Panc1 (cell line): ENCODE measurements around the gene MACROD2. TPM values are rescaled to one million over a fixed set of nuclear protein-coding genes. Genes with fewer than 3 reads are reported as not detected.

Source experiments
- ATAC-seq: fragments of 200-7000 bp; cut with Tn5 transposase; 2 replicates; pipeline ENCODE4 v1.9.1; 2020; ENCODE audit warnings: mild to moderate bottlenecking, moderate library complexity
- BruUV-seq: library from RNA; stranded (reverse); fragments of 400-500 nt; replicated peaks from 2 replicates; lab custom pipeline; 2021; lab: Mats Ljungman, UMichigan
- CTCF ChIA-PET: fragments of 300-600 bp; sonication (Branson Sonifier 250); formaldehyde crosslinking; loops from one replicate; lab custom pipeline; 2022; ENCODE audit warnings: antibody characterized with exemption; lab: Charles Lee
- POLR2A ChIA-PET: fragments of 300-600 bp; sonication (Branson Sonifier 250); formaldehyde crosslinking; loops from one replicate; lab custom pipeline; 2022; ENCODE audit warnings: antibody characterized with exemption; lab: Charles Lee
- DNase-seq: peaks from one replicate; pipeline ENCODE4 v3.0.0-alpha.2; 2010; ENCODE audit warnings: low read depth, low spot score
- H3K27ac ChIP-seq: 2 replicates; pipeline ENCODE4 v1.5.1; 2011; ENCODE audit warnings: mild to moderate bottlenecking, low read length, inconsistent platforms
- H3K27me3 ChIP-seq: fragments of 200-500 bp; sonication (Bioruptor generic); 2 replicates; pipeline ENCODE4 v1.6.0; 2014; ENCODE audit warnings: low read length, inconsistent platforms; ENCODE audit not compliant: control insufficient read depth, insufficient read depth
- H3K36me3 ChIP-seq: fragments of 200-500 bp; sonication (Bioruptor generic); 2 replicates; pipeline ENCODE4 v1.5.1; 2014; ENCODE audit warnings: inconsistent platforms, mild to moderate bottlenecking, low read length, moderate library complexity; ENCODE audit not compliant: control insufficient read depth, insufficient read depth
- H3K4me1 ChIP-seq: 2 replicates; pipeline ENCODE4 v1.5.1; 2011; ENCODE audit warnings: inconsistent platforms, mild to moderate bottlenecking, low read length, moderate library complexity; ENCODE audit not compliant: control insufficient read depth, insufficient read depth
- H3K4me3 ChIP-seq, 2 experiments: 2 replicates each; pipeline ENCODE4 v1.5.1; 2011 to 2012; ENCODE audit warnings: low read depth in 2 of 2, low read length in 2 of 2, mild to moderate bottlenecking in 2 of 2, inconsistent platforms in 1 of 2, moderate library complexity in 1 of 2
- H3K9me3 ChIP-seq: fragments of 200-500 bp; sonication (Bioruptor generic); 2 replicates; pipeline ENCODE4 v1.5.1; 2014; ENCODE audit warnings: low read depth, mild to moderate bottlenecking, inconsistent platforms, low read length, moderate library complexity; ENCODE audit not compliant: control insufficient read depth, insufficient read depth
- POLR2AphosphoS5 ChIP-seq: IDR thresholded peaks from 2 replicates; pipeline ENCODE4 v1.6.1; 2012; ENCODE audit warnings: mild to moderate bottlenecking, low read depth, low read length, moderate library complexity
- REST ChIP-seq, 2 experiments: IDR thresholded peaks; 2 replicates each; pipeline ENCODE4 v1.6.1; 2011 to 2012; ENCODE audit warnings: low read depth in 2 of 2, control low read depth in 1 of 2, low read length in 1 of 2, mild to moderate bottlenecking in 1 of 2, moderate library complexity in 1 of 2; ENCODE audit not compliant: insufficient read depth in 1 of 2
- SIN3A ChIP-seq: IDR thresholded peaks from 2 replicates; pipeline ENCODE4 v1.6.1; 2012; ENCODE audit warnings: low read depth, mild to moderate bottlenecking, low read length, moderate library complexity, borderline replicate concordance; ENCODE audit not compliant: insufficient read depth
- TCF7L2 ChIP-seq: IDR thresholded peaks from 2 replicates; pipeline ENCODE4 v1.6.1; 2011; ENCODE audit warnings: mild to moderate bottlenecking, low read depth, low read length, inconsistent platforms
- in situ Hi-C: cut with HindIII; loops from 2 replicates; pipeline ENCODE4 v1.10.0; 2016; ENCODE audit warnings: low sequenced_read_pairs, low pct_unique_long_range_greater_than_20kb
- intact Hi-C: fragments of 100-400 bp; cut with micrococcal nuclease; formaldehyde crosslinking; loops from one replicate; pipeline ENCODE4 v1.10.0; 2022; ENCODE audit not compliant: unreplicated experiment
- total RNA-seq: library from RNA; stranded (reverse); gene quantifications from one replicate; pipeline ENCODE4 v1.2.1, GENCODE V29; 2021; ENCODE audit not compliant: unreplicated experiment
- TF ChIP-seq, protein P1 (sequence below): fragments of 450-650 bp; IDR thresholded peaks from 2 replicates; pipeline ENCODE4 v1.5.1; 2017; ENCODE audit warnings: mild to moderate bottlenecking

The MACROD2 gene
- total RNA-seq, 1 experiment from 2014 or later: 1.2 TPM

- H3K36me3 ChIP-seq: no peaks in the 10 kb centered on the region
- BruUV-seq: no TSS peak
- no peaks in the 10 kb centered on the region for H3K27me3 ChIP-seq
- ChIA-PET POLR2A (no interaction called here), CTCF (no interaction called here)
- no peak overlapping the region for H3K27ac ChIP-seq
- no peaks in the 10 kb centered on the region for H3K4me1 ChIP-seq
- ATAC-seq (no peak), DNase-seq (no peak)
- intact Hi-C loops (no loop called here), in situ Hi-C loops (no loop called here)
- H3K9me3 ChIP-seq: no peaks in the 10 kb centered on the region
- TF ChIP-seq POLR2AphosphoS5 (no peak), TCF7L2 (no peak), REST (IDR thresholded peaks at IDR 0.05; ENCODE audit: insufficient read depth in 1 of 2, low read depth in 2 of 2, low read length in 1 of 2) (no peak), SIN3A (no peak)
- TF ChIP-seq, protein P1, sequence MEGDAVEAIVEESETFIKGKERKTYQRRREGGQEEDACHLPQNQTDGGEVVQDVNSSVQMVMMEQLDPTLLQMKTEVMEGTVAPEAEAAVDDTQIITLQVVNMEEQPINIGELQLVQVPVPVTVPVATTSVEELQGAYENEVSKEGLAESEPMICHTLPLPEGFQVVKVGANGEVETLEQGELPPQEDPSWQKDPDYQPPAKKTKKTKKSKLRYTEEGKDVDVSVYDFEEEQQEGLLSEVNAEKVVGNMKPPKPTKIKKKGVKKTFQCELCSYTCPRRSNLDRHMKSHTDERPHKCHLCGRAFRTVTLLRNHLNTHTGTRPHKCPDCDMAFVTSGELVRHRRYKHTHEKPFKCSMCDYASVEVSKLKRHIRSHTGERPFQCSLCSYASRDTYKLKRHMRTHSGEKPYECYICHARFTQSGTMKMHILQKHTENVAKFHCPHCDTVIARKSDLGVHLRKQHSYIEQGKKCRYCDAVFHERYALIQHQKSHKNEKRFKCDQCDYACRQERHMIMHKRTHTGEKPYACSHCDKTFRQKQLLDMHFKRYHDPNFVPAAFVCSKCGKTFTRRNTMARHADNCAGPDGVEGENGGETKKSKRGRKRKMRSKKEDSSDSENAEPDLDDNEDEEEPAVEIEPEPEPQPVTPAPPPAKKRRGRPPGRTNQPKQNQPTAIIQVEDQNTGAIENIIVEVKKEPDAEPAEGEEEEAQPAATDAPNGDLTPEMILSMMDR: no peak
- no peak overlapping the region for H3K4me3 ChIP-seq
Measured at GRCh38 chr20:14992153-14992552, 996.8 kb downstream of the MACROD2 start.

DNA sequence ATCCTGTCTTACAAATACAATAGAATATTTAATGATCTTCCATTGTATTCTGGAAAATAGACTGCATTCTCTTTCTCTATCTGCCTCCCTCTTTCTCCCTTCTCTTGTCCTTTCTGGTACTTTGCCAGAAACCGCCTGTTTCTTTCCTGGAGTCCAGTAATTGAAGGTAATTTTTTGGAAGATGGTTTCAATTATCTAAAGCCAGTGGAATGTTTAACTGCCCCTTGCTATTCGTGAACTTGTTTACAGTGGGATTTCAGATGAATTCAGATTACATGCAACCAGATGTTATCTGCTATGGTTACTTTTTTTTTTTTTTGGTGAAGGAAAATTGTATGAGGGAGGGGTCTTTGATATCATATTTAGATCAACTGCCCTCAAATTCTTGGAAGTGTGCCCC is 997.6 kb downstream of the MACROD2 start:
- CTCF ChIA-PET: no interaction called here
- TF ChIP-seq TCF7L2 (no peak), POLR2AphosphoS5 (no peak)
- no peak overlapping the region for H3K4me3 ChIP-seq
- in situ Hi-C loops (no loop called here), intact Hi-C loops (no loop called here)
- POLR2A ChIA-PET: no interaction called here
- H3K9me3 ChIP-seq: no peaks in the 10 kb centered on the region
- DNase-seq (no peak), ATAC-seq (no peak)
- H3K27ac ChIP-seq: no peak overlapping the region
- H3K36me3 ChIP-seq: no peaks in the 10 kb centered on the region
- H3K27me3 ChIP-seq: no peaks in the 10 kb centered on the region
- no TSS peak for BruUV-seq
- H3K4me1 ChIP-seq: no peaks in the 10 kb centered on the region

DNA sequence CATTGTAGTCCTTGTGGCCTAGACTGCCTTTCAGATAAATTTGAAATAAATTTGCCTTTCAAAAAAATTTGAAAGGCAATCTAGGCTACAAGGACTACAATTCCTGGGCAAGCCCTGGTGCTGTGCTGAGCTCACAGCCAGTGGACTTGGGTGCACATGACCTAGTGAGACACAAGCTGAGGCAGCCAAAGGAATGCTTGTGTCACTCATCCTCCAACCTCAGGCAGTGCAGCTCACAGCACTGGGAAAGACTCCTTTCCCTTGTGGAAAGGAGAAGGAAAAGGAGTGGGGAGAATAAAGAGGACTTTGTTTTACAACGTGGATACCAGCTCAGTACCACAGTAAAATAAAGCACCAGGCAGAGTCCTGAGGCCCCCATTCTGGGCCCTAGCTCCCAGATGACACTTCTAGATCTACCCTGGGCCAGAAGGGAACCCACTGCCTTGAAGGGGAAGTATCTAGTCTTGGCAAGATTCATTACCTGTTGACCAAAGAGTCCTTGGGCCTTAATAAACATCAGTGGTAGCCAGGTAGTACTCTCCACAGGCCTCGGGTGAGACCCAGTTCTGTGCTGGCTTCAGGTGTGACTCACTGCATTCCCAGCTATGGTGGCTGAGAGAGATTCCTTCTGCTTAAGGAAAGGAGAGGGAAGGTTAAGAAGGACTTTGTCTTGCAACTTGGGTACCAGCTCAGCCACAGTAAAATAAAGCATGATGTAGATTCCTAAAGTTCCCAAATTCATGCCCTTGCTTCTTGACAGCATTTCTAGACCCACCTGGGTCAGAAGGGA is 1001.8 kb downstream of the MACROD2 start:
- H3K9me3 ChIP-seq: no peaks in the 10 kb centered on the region
- ChIA-PET CTCF (no interaction called here), POLR2A (no interaction called here)
- in situ Hi-C loops: no loop called here
- BruUV-seq: no TSS peak
- DNase-seq: no peak
- H3K27ac ChIP-seq: no peak overlapping the region
- H3K4me3 ChIP-seq: no peak overlapping the region
- intact Hi-C loops: no loop called here
- H3K27me3 ChIP-seq: no peaks in the 10 kb centered on the region
- ATAC-seq: no peak
- no peaks in the 10 kb centered on the region for H3K4me1 ChIP-seq
- TF ChIP-seq SIN3A: no peak
- TF ChIP-seq, protein P1: no peak
- TF ChIP-seq REST (IDR thresholded peaks at IDR 0.05; ENCODE audit: insufficient read depth in 1 of 2, low read depth in 2 of 2, low read length in 1 of 2): no peak
- no peak for TF ChIP-seq POLR2AphosphoS5
- no peak for TF ChIP-seq TCF7L2
- no peaks in the 10 kb centered on the region for H3K36me3 ChIP-seq
